ENCODE measurements around the gene RPS6KA2. TPM values are rescaled to one million over a fixed set of nuclear protein-coding genes. Genes with fewer than 3 reads are reported as not detected.
"Not testable (repeated sequence)": the region's sequence is repeated elsewhere in the genome, so short reads cannot be mapped to it uniquely, and the experiment has no call there.

RPS6KA2 gene
- total RNA-seq, 1 experiment from 2014 or later = 4.6 TPM

- DNase-seq (ENCODE audit: low spot score) = no peak
Measured at GRCh38 chr6:166635013-166635970, 8.2 kb upstream of the RPS6KA2 start.

- DNase-seq (ENCODE audit: low spot score) = not testable (repeated sequence)
Measured at GRCh38 chr6:166634581-166634980, 7.5 kb upstream of the RPS6KA2 start.

GRCh38 chr6:166633732-166634535, 6.9 kb upstream of the RPS6KA2 start:
- peak; percentile 33 for DNase-seq (ENCODE audit: low spot score)

- no peak for DNase-seq (ENCODE audit: low spot score)
Measured at GRCh38 chr6:166632731-166633130, 5.7 kb upstream of the RPS6KA2 start.

- DNase-seq (ENCODE audit: low spot score) = no peak
Measured at GRCh38 chr6:166630462-166630861, 3.4 kb upstream of the RPS6KA2 start.

GRCh38 chr6:166629628-166630027, 2.6 kb upstream of the RPS6KA2 start:
- DNase-seq (ENCODE audit: low spot score) = no peak

DNA sequence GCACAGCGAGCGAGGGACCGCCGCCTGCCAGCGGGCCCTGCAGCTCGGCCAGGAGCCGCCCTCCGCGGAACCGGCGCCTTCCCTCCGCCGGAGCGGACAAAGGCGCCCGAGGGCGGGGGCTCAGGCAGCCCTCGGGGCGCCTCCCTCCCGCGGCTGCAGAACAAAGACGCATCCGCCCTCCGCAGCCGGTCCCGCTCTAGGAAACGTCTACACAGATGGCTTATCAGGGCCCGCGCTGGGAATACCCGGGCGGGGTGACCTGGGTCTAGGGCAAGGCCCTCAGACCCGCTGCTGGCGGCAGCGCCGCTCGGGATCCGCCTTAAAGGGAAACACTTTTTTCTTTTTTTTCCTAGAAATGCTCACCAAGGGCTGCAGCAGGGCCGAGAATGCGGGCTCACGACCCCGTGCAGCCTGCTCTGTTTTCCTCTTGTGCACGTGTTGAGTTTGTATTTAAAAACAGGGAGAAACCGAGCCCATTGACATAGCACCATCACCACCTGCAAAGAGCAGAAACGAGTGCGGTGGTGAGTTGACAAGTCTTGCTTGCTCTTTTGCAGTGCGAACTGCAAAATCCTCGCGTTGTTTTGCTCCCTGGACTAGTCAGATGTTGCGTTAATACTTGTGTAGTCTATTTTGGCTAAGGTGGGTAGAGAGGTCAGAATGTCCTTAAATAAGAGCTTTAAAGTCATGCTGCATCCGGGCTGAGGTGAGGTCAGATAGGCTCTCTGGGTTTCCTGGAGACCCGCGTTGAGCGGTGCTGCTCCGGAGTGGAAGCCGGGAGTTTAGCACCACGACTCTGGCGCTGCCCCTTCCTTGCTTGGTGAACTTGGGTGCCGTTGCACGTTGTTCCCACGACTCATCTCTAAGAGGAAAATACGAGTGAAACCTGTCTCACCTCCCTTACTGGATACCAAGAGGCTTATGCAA, 1.1 kb upstream of the RPS6KA2 start:
- DNase-seq (ENCODE audit: low spot score) = no peak

- DNase-seq (ENCODE audit: low spot score) = no peak
Measured at GRCh38 chr6:166626177-166627032, 646 bp downstream of the RPS6KA2 start.

DNA sequence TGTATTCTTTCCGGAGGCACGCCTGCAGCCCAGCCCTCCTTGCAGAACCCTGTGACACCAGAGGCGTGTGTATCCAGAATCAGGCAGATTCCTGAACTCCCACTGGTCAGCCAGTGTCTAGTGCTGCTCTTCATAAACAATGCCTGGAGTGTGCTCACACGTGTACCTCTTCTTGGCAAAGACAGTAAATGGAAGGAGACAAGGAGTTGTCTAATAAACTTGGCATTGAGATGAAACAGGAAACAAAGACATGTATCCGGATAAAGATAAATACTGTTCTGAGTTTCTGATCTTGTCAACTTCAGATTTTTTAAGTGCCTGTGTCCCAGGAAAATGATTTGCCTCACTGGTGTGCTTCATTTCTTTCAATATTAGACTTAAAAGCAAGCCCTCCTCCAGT, 1.7 kb downstream of the RPS6KA2 start:
- DNase-seq (ENCODE audit: low spot score) = no peak

- no peak for DNase-seq (ENCODE audit: low spot score)
Measured at GRCh38 chr6:166624275-166624674, 2.8 kb downstream of the RPS6KA2 start.

GRCh38 chr6:166623318-166623717, 3.7 kb downstream of the RPS6KA2 start:
- no peak for DNase-seq (ENCODE audit: low spot score)

DNA sequence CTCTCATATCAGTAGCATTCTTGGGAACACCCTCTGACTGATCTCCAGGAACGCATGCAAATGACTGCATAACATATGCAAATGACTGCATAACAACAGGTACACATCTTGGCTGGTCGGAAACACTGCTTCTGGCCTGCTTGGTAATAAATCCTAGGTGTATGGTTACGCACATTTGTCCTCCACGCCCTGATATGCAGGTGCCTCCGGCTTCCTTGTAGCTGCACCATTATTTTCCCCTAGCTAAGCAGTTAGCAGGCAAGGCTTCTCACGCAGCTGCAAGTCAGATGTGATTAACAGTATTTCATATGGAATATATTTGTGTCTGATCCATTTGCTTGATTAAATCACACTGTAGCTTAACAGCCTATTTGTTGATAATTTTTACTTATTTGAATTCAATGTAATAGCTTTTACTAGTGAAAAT, 5.9 kb downstream of the RPS6KA2 start:
- DNase-seq (ENCODE audit: low spot score) = no peak

DNA sequence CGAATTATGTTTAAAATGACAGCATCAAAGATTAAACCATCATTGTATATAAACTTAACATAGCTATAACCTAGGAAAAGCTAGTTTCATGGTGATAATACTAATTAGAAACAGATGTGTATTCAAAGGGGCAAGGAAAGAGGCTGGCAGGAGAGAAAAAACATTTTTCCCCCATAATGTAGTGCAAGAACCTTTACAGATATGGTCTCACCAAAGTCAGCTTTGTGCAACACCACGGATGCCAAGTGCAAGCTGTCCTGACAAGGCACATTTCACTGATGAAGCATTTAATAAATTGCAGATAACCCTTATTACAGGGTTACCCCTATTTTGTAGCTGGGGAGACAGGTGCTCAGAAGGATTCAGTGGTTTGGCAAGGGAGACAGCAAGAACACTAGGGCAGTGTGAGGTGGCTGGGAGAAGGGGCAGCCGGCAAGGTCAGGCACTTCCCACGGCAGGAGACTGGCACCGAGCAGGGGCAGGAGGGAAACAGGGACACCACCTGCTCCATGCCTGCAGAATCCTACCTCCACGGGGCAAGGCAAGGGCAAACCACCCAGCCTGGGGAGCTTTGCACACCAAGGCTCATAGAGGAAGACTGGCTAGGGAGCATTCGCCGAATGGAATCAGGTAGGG, 6.5 kb downstream of the RPS6KA2 start:
- DNase-seq (ENCODE audit: low spot score) = no peak

DNA sequence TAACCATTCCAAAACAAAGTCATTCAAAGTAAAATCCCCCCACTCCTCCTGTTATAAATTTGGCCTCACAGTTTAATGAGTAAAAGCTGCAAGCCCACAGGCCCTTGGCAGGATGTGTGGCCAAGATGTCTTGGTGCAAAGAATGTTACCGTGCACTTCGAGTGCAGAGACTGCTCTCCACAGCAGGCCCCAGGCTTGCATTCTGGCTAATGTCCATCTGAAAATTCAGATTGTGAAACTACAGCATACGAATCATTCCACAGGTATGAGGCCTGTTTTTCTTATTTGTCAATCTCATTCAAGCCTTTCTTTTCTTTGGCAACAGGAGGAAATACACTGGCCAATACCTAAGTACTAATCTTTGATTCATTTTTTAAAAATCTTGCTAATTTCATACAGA, 7.1 kb downstream of the RPS6KA2 start:
- DNase-seq (ENCODE audit: low spot score) = peak; percentile 36

DNA sequence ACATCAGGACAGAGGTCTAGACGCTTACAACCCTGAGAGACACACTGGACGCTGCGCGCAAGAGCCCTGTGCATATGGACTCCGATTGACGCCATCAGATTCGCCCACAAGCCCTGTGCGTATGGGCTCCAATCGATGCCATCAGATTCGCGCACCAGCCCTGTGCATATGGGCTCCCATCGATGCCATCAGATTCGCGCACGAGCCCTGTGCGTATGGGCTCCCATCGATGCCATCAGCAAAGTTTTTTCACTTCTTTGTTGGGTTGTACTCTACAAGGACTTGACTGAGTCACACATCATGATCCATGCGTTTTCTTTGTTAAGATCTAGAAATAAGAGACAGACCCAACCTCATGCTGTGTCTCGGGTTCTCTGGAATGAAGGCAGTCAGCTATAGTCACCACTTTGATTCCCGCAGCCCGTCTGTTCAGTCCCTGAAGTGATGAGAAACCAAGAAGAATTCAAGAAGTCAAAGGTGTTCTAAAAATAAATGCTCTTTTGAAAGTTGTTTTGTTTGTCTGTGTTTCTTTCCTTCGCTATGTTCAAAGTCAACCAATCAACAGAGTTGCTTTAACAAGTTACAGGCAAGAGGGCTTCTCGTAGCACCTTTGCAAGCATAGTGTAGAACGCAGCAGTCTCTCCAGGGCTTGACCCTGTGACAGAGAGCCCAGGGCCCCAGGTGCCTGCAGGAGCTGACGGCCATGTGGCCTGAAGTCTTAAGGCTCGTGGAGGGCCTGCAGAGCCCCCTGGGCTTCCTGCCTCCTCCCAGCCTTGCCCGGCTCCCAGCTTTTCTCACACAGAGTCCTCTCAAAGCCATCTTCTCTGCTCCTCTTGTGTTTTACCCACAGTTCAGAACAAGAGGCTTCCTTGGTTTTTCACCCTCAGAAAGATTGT, 7.9 kb downstream of the RPS6KA2 start:
- DNase-seq (ENCODE audit: low spot score) = no peak

DNA sequence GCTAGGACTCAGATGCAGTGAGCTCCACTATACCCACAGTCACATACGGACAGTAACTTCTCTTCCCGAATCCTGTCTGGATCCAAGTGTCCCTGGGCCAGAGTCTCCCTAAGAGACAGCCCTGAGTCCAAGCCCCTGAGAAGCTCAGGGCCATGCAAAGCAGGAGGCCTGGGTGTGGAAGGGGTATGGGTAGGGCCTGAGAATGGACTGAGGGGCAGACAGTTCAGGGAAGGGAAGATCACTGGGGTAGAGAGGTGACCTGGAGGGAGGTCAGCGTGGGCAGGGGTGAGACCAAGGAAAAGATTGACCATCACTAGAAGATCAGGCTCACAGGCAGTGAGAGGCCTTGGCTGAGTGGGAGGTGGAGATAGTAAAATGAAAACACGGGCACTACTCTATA, 8.8 kb downstream of the RPS6KA2 start:
- no peak for DNase-seq (ENCODE audit: low spot score)

GRCh38 chr6:166617359-166617758, 9.7 kb downstream of the RPS6KA2 start:
- no peak for DNase-seq (ENCODE audit: low spot score)

DNA sequence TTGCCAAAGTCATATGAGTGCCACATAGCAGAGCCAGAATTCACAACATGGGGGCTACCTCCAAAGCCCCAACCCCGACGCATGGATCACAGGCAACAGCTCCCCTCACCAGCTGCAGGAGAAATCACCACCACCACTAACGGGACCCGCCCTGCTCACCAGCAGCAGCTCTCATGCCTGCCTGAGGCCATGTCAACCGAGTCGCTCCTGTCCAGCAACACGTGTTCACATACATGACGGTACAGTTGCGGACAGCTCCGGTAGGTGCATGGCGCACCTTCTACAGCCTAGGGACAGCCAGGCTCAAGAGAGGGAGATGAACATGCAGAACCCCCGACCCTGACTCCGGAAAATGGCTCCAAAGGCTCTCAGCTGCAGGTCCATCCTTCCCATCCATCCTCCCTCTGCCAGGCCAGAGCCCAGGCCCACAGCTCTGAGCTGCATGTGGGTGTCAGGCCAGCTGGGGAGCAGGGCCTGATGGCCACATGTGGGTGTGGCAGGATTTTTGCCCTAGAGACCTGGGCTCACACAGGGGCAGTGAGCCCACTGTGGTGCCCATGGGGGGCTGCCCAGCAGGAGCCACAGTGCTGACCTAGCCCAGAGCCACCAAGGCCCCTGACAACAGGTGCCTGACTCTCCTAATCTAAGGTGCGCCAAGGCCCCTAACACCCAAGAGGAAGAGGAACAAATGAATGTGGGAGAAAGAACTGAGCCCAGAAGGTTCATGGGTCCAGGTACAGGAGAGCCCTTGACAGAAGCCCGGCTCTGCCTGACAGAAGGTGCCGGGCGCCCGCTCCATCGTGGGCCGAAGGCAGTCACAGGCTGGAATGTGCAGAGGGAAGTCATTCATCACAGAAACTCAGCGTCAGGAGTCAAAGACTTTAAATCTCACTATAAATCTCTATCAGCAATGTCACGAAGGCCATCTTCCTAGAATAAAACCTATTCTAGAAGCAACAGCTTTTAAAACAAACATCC, 10.5 kb downstream of the RPS6KA2 start:
- DNase-seq (ENCODE audit: low spot score) = no peak

Data from H4 (cell line).